ENCODE measurements around the gene WDHD1. TPM values are rescaled to one million over a fixed set of nuclear protein-coding genes. Genes with fewer than 3 reads are reported as not detected.

Gene WDHD1
- polyA plus RNA-seq, 3 donors = 18.5 to 21.3 (median 20.0) TPM

Other genes starting within 250 kb of the WDHD1 start
- 10 to 100 TPM in 1 of 3 donors, 1 to 10 TPM in 2; 8.4 to 10.7 (median 9.3) TPM for gene GCH1, start 124.3 kb downstream of the WDHD1 start, polyA plus RNA-seq (ENCODE audit: insufficient read length in 3 of 3)
- 10 to 100 TPM; 17.4 to 19.4 (median 19.1) TPM for gene SOCS4, start 137 bp upstream of the WDHD1 start, polyA plus RNA-seq (ENCODE audit: insufficient read length in 3 of 3)
- 10 to 100 TPM; 89.7 to 94.3 (median 90.9) TPM for gene MAPK1IP1L, start 24.5 kb upstream of the WDHD1 start, polyA plus RNA-seq (ENCODE audit: insufficient read length in 3 of 3)
- 10 to 100 TPM; 16.8 to 22.8 (median 18.1) TPM for gene LGALS3, start 102.2 kb upstream of the WDHD1 start, polyA plus RNA-seq (ENCODE audit: insufficient read length in 3 of 3)
- gene DLGAP5, start 164.5 kb upstream of the WDHD1 start, polyA plus RNA-seq (ENCODE audit: insufficient read length in 3 of 3) = 10 to 100 TPM; 30.4 to 33.1 (median 32.8) TPM
- gene FBXO34, start 244.3 kb upstream of the WDHD1 start, polyA plus RNA-seq (ENCODE audit: insufficient read length in 3 of 3) = 10 to 100 TPM; 39.9 to 42.3 (median 40.7) TPM